Heart left ventricle (tissue), 16 donors: ENCODE results near the gene TNRC6B. TPM values are rescaled to one million over a fixed set of nuclear protein-coding genes. Genes with fewer than 3 reads are reported as not detected.
"Not testable (repeated sequence)": the region's sequence is repeated elsewhere in the genome, so short reads cannot be mapped to it uniquely, and the experiment has no call there.

Experiments
- ATAC-seq, 4 donors: fragments of 200-7000 bp; cut with Tn5 transposase; one replicate each; pipeline ENCODE4 v1.9.1; 2020 to 2022; ENCODE audit warnings: moderate library complexity in 4 of 4, mild to moderate bottlenecking in 3 of 4, moderate number of reproducible peaks in 1 of 4
- DNase-seq, 5 donors: peaks; one replicate each; pipeline ENCODE4 v3.0.0-alpha.2; 2020
- H3K27ac ChIP-seq, 12 donors: fragments of 200-600 bp; sonication (generic) in 4 of 12; one replicate each; pipeline versions ENCODE4 v1.5.0 to v1.8.0; 2016 to 2022; ENCODE audit warnings: mild to moderate bottlenecking in 2 of 12
- H3K27me3 ChIP-seq, 9 donors: fragments of 200-600 bp; sonication (generic) in 2 of 9; one replicate each; pipeline versions ENCODE4 v1.5.1 to v1.8.0; 2016 to 2022; ENCODE audit warnings: mild to moderate bottlenecking in 3 of 9
- H3K36me3 ChIP-seq, 9 donors: fragments of 200-600 bp; sonication (generic) in 2 of 9; one replicate each; pipeline versions ENCODE4 v1.5.0 to v1.8.0; 2018 to 2022; ENCODE audit warnings: mild to moderate bottlenecking in 2 of 9
- H3K4me1 ChIP-seq, 12 donors: fragments of 200-600 bp; sonication (generic) in 4 of 12; one replicate each; pipeline versions ENCODE4 v1.5.0 to v1.8.0; 2016 to 2022; ENCODE audit warnings: mild to moderate bottlenecking in 3 of 12
- H3K4me3 ChIP-seq, 12 donors: fragments of 200-600 bp; sonication (generic) in 4 of 12; one replicate each; pipeline versions ENCODE4 v1.5.0 to v1.8.0; 2017 to 2022; ENCODE audit warnings: mild to moderate bottlenecking in 9 of 12, moderate library complexity in 4 of 12
- H3K9me3 ChIP-seq, 12 donors: fragments of 200-600 bp; sonication (generic) in 4 of 12; one replicate each; pipeline versions ENCODE4 v1.5.0 to v1.8.0; 2016 to 2022; ENCODE audit warnings: mild to moderate bottlenecking in 1 of 12
- POLR2A ChIP-seq, 2 donors: fragments of 450-650 bp; IDR thresholded peaks; one replicate each; pipeline ENCODE4 v1.6.1; 2017; ENCODE audit warnings: antibody characterized with exemption in 2 of 2, mild to moderate bottlenecking in 2 of 2, moderate library complexity in 2 of 2
- WGBS, 4 donors: extraction: QIAGEN DNeasy Blood & Tissue Kit in 2 of 4; methylation state at CpG; one replicate each; pipeline versions ENCODE4 v1.1.5 to v1.1.7; 2013 to 2018; 5-methylcytosine and 5-hydroxymethylcytosine counted together
- intact Hi-C, 10 donors: fragments of 100-400 bp; cut with DNase I; formaldehyde crosslinking; loops; one replicate each; pipeline versions ENCODE4 v1.11.1 to v1.14.2; 2022
- polyA plus RNA-seq, 2 donors: library from polyadenylated mRNA; stranded (reverse); fragments of 200-250 nt; gene quantifications; one replicate each; pipeline ENCODE4 v1.2.3, GENCODE V29; 2013
- total RNA-seq, 9 donors: library from RNA; depleted of rRNA in 2 of 9; stranded (reverse); fragments of >200 nt in 2 of 9; fragmentation: NEBNext Ultra II Directional in 3 of 9; extraction: Animal tissue kit (Norgen Biotek cat#: 25700) in 3 of 9; gene quantifications; one replicate each; pipeline versions ENCODE4 v1.1.0 to v1.2.4, GENCODE V29; 2016 to 2023
- TF ChIP-seq, protein P1 (sequence below), 12 donors: fragments of 200-600 bp; sonication (generic) in 4 of 12; IDR thresholded peaks; one replicate each; pipeline versions ENCODE4 v1.5.0 to v1.8.0; 2018 to 2022; ENCODE audit warnings: antibody characterized with exemption in 12 of 12, mild to moderate bottlenecking in 5 of 12
- donor health status: ischemic (EF 13 %, LVEDD 7.1; RV severe dilation, severe dysfunction).
- donor health status: healthy with polysubstance abuse.
- donor health status: DM: no; HTN: yes; CAD: no.
- donor health status: DM: no; HTN: no; CAD: no.
- donor health status: ischemic (EF 25% LVEDD 6.9; RV normal size, moderate dysfunction).
- donor health status: ischemic (EF 25% LVEDD 5.7; RV mildly dilated, moderate dysfunction).
- donor health status: healthy.
- donor health status: DM: yes; HTN: yes; CAD: no.
- donor health status: ischemic (EF 35%, LVEDD 5.7; RV mildly dilated, moderate dysfunction).
- donor health status: nonischemic (EF 11% LVEDD 7.7; RV severe dilation, severe dysfunction).
- donor health status: DM: yes; HTN: yes; CAD: no.
- donor health status: PGD.
- donor health status: ischemic (EF 29% LVEDD 5.4; RV normal size, mild dysfunction).
- donor health status: nonischemic (EF 23%, LVEDD 6.1; RV moderate dilation, normal function).

Gene TNRC6B
- total and polyA plus RNA-seq, 11 donors, result 13.2 to 62.4 (median 39.3) TPM

DNA sequence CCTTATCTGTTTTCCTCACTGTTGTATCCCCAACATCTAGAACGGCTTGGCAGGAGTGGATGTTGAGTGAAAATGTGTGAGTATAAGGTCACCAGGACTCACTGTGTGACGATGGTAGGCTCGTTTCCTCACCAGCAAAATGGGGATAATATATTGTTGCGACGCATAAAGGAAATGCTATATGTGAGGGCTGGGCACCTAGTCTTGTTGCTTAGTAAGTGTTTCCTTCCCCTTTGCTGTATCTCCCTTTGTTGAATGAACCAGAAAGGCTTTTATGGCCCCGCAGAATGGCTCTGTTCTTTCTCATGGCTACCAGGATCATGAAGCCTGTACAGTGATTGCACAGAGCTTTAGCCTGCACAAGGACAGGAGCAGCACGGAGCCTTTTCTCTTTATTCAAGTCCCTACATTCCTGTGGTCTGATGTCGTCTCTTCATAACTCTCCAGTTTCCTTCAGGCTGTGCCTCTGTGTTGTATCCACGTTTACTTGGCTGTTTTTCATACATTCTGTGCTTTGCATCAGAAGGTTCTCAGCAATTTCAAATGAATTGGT lies 5.4 kb downstream of the TNRC6B start:
- peak overlapping the region in 4 of 12 donors; percentile 2 to 17 (median 13) for H3K4me3 ChIP-seq
- WGBS, 4 donors, result 12 to 14% (median 13%) methylated on average over 9 of the region's 9 CpGs
- no peak for TF ChIP-seq POLR2A (IDR thresholded peaks at IDR 0.05)
- TF ChIP-seq, protein P1, sequence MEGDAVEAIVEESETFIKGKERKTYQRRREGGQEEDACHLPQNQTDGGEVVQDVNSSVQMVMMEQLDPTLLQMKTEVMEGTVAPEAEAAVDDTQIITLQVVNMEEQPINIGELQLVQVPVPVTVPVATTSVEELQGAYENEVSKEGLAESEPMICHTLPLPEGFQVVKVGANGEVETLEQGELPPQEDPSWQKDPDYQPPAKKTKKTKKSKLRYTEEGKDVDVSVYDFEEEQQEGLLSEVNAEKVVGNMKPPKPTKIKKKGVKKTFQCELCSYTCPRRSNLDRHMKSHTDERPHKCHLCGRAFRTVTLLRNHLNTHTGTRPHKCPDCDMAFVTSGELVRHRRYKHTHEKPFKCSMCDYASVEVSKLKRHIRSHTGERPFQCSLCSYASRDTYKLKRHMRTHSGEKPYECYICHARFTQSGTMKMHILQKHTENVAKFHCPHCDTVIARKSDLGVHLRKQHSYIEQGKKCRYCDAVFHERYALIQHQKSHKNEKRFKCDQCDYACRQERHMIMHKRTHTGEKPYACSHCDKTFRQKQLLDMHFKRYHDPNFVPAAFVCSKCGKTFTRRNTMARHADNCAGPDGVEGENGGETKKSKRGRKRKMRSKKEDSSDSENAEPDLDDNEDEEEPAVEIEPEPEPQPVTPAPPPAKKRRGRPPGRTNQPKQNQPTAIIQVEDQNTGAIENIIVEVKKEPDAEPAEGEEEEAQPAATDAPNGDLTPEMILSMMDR (IDR thresholded peaks at IDR 0.05), result no peak

DNA sequence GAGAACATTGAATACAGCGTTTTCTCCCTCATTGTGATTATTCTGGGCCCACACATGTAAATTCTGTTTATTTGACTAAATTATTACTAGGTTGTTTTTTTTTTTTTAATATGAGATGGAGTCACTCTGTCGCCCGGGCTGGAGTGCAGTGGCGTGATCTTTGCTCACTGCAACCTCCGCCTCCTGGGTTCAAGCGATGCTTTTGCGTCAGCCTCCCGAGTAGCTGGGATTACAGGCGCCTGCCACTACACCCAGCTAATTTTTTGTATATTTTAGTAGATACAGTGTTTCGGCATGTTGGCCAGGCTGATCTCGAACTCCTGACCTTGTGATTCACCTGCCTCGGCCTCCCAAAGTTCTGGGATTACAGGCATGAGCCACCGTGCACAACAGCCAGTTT lies 5.9 kb downstream of the TNRC6B start:
- not testable (repeated sequence) for ATAC-seq, DNase-seq, H3K27me3 ChIP-seq, H3K36me3 ChIP-seq, H3K9me3 ChIP-seq
- Histone ChIP-seq H3K4me1 (peaks cover 6 to 95% (median 73%) of the 10 kb centered on the region in 12 donors), H3K27ac (peak overlapping the region in 11 of 12 donors; percentile 3 to 68 (median 56)), H3K4me3 (peak overlapping the region in 2 of 12 donors; percentile 10 to 16)
- intact Hi-C loops, result loop anchor here in 4 of 10 donors (5.0 to 10.0 kb wide), 4 partner anchors 39 to 164 kb away; partner anchors contain the start of gene ADSL (in 1 of the 4)
- 72 to 76% (median 74%) methylated on average over 13 of the region's 13 CpGs for WGBS, 4 donors

More for the DNA sequence above, 5.4 kb downstream of the TNRC6B start:
- H3K36me3 ChIP-seq, result no peaks in the 10 kb centered on the region
- DNase-seq, result no peak
- peak overlapping the region in 11 of 12 donors; percentile 3 to 68 (median 56) for H3K27ac ChIP-seq
- H3K4me1 ChIP-seq, result peaks cover 6 to 90% (median 68%) of the 10 kb centered on the region in 12 donors
- H3K27me3 ChIP-seq, result no peaks in the 10 kb centered on the region
- intact Hi-C loops, result loop anchor here in 4 of 10 donors (5.0 to 10.0 kb wide), 4 partner anchors 39 to 164 kb away; partner anchors contain the start of gene ADSL (in 1 of the 4)
- peak; percentile 6 to 48 (median 38) for ATAC-seq
- no peaks in the 10 kb centered on the region for H3K9me3 ChIP-seq

DNA sequence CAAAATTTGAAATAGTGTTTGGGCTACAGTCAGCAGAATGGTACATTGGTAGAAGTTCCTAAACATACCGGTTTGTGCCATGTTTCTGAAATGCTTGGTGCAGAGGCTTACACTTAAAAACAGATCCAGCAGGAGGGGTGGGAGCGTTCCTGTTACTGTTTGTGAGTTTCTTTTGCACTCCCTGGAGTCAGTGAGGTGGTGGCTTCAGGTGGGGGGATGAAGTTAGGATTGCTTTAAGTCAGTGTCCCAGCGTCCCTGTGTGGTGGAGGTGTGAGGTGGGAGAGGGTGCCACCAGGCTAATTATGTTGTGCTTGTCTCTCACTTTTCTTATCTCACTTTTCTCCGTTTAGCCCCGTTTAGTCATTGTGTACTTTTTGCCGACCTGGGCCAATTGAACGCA lies 9.7 kb downstream of the TNRC6B start:
- Histone ChIP-seq H3K36me3 (no peaks in the 10 kb centered on the region), H3K27ac (no peak overlapping the region), H3K4me3 (no peak overlapping the region), H3K9me3 (no peaks in the 10 kb centered on the region), H3K4me1 (peaks cover 3 to 96% (median 77%) of the 10 kb centered on the region in 12 donors), H3K27me3 (no peaks in the 10 kb centered on the region)
- intact Hi-C loops, result loop anchor here in 1 of 10 donors (10.0 kb wide), 1 partner anchor 87 kb away; no protein-coding TSS in a partner anchor
- TF ChIP-seq, protein P1 (IDR thresholded peaks at IDR 0.05), result no peak
- TF ChIP-seq POLR2A (IDR thresholded peaks at IDR 0.05), result no peak
- no peak for ATAC-seq
- no peak for DNase-seq
- 59 to 71% (median 66%) methylated on average over 7 of the region's 7 CpGs for WGBS, 4 donors

DNA sequence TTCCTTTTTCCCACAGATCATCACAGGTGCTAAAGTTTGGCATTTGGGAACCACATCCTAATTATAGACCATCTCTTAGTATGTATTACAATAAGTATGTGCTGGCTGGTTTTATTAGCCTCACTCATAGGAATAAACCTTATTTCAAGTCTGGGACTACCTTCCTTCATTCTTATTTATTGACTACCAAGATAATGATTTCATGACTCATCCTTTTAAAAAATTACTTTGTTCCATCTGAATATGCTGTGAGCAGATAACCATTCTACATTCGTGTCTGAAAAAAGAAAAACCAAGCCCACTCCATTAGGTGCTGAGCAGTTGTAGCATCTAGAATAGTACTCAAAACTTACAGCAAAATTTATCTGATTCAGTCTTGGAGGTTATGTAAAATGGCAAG lies 12.3 kb downstream of the TNRC6B start:
- H3K27me3 ChIP-seq, result no peaks in the 10 kb centered on the region
- no peak overlapping the region for H3K4me3 ChIP-seq
- TF ChIP-seq, protein P1 (IDR thresholded peaks at IDR 0.05), result no peak
- no peak for TF ChIP-seq POLR2A (IDR thresholded peaks at IDR 0.05)
- ATAC-seq (no peak), DNase-seq (no peak)
- H3K9me3 ChIP-seq, result no peaks in the 10 kb centered on the region
- H3K36me3 ChIP-seq, result no peaks in the 10 kb centered on the region
- intact Hi-C loops, result loop anchor here in 2 of 10 donors (5.0 to 10.0 kb wide), 3 partner anchors 85 to 145 kb away; no protein-coding TSS in a partner anchor
- H3K4me1 ChIP-seq, result peaks cover 0 to 95% (median 73%) of the 10 kb centered on the region in 12 donors
- H3K27ac ChIP-seq, result peak overlapping the region in 7 of 12 donors; percentile 5 to 63 (median 24)
- 24 to 55% (median 50%) methylated on average over 1 of the region's 1 CpG for WGBS, 4 donors
